HL-60/S4 treated with phorbol 12-myristate 13-acetate at 8.2 ng/mL for 4 days and 3 days (cell line): Measurements from ENCODE around the gene VMP1.
"Not testable (repeated sequence)": the region's sequence is repeated elsewhere in the genome, so short reads cannot be mapped to it uniquely, and the experiment has no call there.

ENCODE experiments used
- in situ Hi-C: fragments of 300-500 bp; cut with MboI; formaldehyde crosslinking; loops from 2 replicates; pipeline ENCODE4 v1.15.0; 2022; ENCODE audit warnings: low sequenced_read_pairs

VMP1 gene

DNA sequence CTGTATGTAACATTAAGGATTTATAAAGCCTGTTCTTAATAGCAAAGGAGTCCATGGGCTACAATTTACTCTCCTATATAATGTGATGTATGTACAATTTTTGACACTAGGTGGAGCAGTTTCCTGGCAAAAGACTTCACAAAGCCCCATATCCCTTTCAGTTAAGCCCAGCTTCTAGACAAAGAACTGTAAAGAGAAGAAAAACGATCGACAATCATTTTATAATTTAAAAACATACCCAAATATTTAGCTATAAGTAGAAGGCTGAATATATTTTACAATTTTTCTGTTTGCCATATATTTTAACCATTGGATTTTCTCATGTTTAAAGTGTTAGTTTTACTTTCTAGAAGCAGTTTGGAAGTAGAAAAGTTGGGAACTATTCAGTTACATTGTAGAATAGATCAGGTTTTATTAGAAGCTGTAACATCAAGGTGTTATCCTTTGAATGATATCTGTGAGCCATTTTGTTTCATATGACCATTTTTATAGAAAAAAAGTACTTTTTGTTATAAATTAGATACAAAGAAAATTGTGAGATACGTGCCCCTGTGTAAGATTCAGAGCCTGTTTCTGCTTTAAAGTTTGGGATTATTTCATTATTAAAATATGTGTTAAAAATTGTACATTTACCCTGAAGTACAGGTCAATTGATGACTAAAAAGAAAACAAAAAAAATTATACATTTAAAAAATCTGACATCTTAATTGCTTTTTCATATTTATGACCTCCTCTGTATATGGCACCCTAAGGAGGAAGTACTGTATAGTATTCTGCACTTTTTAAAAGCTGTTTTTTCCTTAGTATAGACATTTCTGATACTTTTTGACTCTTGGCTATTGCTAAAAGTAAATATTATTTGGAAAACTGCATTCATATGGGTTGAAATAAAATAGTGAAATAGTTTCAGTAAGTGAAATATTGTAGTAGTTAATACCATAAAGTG lies 46.3 kb downstream of the VMP1 start:
- in situ Hi-C loops: no loop called here

DNA sequence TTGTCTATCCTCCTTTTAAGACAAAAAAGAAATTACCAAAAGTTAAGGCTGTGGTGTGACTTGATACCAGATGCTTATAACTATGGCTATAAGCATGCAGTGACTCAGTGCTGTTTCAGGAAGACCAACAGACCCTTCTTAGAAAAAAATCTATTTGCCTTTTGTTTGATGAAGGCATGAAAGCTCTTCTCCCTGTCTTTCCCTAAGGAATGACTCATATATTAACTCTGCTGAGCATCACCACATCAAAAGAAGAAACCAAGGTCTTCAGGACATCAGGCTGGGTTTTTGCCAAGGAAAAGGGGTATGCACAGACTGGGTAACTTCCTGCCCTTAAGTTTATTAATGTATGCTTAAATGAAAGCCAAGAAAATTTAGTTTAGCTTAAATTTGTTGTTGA lies 47.1 kb downstream of the VMP1 start:
- in situ Hi-C loops: no loop called here

DNA sequence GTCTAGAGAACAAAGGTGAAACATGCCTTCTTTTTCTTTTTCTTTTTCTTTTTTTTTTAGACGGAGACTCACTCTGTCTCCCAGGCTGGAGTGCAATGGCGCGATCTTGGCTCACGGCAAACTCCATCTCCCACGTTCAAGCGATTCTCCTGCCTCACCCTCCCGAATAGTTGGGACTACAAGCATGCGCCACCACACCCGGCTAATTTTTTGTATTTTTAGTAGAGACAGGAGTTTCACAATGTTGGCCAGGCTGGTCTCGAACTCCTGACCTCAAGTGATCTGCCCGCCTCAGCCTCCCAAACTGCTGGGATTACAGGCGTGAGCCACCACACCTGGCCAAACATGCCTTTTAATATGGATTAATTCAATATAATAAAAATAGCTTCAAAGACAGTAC lies 47.6 kb downstream of the VMP1 start:
- in situ Hi-C loops: not testable (repeated sequence)

DNA sequence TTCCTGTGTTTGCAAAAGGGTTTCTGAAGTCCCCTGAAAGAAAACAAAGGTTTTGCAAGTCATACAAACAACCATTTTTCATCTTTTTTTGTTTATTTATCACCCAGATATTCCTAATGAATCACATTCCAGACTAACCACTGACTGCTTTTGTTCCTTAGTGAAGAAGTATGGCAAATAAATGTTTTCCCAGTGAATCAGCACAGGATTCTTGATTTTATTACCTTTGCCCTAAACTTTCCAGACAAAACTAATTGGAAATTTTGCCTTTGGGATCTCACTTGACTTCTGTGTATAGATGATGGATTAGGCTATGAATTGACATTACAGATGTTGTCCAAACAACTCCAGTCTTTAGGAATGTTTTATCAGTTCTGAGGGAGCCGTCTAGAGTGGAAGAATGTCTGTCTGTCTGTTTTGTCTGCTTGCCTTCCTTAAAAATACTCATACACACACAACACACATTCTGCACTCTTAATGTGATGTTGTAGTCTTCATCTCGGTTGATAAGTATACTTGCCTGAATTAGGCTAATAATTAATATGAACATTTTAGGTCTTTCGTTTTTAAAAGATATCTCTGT lies 48.9 kb downstream of the VMP1 start:
- in situ Hi-C loops: no loop called here

DNA sequence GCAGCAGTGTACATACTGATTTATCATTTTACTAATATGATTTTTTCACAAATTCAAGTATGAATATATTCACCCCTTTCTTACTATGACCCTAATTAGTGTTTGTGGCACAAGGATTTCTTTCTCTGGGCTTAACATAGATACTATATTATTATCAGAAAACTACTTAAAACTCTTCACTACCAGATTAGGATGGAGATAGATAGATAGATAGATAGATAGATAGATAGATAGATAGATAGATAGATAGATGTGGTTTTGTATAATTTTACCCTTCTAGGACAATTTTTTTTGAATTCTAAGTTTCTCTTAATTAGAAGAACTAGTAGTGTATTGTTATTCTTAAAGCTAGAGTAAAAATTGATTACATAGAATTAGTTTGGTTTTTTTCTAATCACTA lies 49.6 kb downstream of the VMP1 start:
- in situ Hi-C loops: no loop called here

DNA sequence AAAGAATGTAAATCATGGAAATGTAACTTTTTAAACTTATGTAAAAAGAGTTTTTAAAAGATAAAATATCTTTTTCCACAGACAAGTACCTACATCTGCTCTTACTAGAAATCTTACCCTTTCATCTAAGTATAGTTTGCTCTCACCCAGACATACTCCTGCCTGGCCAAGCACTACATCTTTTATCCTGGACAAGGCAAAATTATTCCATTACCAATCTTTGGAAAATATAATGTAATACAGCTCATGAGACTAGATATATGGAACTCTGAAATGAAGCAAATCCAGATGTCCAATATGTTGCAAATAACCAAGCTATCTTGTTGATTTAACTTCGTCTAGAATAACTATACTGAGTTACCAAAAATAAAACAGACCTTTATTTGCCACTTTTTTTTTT lies 50.0 kb downstream of the VMP1 start:
- in situ Hi-C loops: no loop called here

DNA sequence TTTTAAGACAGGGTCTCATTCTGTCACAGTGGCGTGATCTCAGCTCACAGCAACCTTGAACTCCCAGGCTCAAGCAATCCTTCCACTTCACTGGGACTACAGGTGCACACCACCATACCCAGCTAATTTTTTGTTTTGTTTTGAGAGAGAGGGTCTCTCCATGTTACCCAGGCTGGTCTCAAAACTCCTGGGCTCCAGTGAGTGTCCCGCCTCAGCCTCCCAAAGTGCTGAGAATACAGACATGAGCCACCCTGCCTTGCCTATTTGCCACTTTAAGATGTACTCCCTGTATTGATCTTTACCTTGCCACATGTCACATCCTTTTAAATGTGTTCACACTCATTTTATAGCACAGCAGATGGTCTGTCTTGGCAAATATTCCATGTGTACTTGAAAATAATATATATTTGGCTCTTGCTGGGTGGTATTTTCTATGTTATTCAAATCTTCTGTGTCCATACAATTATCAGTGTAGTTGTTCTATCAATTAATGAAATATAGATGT lies 50.5 kb downstream of the VMP1 start:
- in situ Hi-C loops: no loop called here

DNA sequence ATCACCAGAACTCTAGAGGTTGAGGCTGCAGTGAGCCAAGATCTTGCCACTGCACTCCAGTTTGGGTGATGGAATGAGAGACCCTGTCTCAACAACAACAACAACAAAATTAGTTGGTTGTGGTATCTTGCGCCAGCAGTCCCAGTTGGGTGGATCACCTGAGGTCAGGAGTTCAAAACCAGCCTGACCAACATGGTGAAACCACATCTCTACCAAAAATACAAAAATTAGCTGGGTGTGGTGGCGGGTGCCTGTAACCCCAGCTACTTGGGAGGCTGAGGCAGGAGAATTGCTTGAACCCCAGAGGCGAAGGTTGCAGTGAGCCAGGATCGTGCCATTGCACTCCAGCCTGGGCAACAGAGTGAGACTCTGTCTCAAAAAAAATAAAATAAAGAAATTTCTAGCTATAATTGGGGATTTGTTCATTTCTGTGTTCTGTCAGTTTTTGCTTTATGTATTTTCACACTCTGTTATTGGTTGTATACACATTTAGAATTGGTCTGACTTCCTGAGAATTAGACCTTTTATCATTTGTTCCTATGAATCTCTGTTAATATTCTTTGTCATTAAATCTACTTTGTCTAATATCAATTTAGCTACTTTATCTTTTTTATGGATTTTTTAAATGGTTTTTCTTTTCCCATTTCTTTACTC lies 51.7 kb downstream of the VMP1 start:
- in situ Hi-C loops: not testable (repeated sequence)

GRCh38 chr17:59760160-59760559 lies 52.7 kb downstream of the VMP1 start:
- in situ Hi-C loops: no loop called here

- in situ Hi-C loops: no loop called here
Measured at GRCh38 chr17:59761385-59762048, 54.1 kb downstream of the VMP1 start.

DNA sequence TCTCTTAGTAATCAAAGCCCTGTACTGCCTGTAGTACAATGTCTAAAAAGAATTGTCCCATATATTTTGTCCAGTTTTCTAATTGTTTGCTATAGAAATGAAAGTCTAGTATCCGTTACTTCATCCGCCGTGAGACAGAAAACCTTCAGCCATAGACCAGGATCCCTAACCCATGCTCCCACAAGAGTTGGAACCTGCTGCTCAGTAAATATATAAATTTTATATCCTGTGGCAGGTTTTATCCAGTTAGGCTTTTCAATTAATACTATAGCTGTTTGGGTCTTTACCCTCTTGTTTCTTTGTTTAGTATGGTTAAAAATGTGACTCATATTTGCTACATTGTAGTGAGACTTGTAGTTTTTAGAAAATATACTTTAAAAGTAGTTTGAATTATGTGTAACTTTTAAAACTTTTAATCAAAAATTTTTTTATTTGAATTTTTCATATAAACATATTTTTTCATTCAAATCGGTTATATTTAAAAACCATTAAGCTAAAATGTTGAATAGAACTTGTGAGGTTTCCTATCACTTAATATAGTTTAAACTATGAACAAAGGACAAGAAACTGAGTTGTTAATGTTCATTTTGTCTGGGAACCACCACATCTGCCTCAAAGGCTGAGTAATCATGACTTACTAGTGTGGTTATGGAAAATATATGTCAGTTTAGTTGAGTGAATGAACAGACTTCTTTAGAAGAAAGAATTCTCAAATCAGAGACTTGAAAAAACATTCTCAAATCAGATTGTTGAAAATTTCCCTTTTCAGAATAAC lies 54.8 kb downstream of the VMP1 start:
- in situ Hi-C loops: no loop called here

DNA sequence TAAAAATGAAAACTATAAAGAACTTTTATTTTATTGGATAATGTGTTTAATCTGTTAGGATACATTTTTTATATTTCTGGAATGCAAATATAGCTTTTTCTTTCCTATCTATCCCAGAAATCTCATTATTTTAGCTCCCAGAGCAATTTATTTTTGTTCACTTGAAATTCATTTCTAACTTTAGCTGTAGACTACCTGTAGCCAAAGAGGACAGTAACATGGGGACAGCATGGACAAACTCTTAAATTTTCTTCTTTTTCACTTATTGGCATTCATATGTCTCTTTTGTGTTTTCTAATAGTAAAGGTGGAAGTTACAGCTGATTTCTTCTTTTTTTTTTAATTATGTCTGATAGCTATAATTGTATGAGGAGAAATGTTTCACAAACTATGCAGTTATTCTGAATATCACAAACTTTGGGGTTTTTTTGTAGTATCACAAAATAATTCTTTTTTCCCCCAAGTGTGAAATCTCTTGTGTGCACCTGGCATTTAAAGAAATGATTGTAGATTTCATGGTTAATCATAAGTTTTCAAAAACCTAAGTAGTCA lies 55.4 kb downstream of the VMP1 start:
- in situ Hi-C loops: no loop called here

GRCh38 chr17:59763861-59764260 lies 56.4 kb downstream of the VMP1 start:
- in situ Hi-C loops: no loop called here

DNA sequence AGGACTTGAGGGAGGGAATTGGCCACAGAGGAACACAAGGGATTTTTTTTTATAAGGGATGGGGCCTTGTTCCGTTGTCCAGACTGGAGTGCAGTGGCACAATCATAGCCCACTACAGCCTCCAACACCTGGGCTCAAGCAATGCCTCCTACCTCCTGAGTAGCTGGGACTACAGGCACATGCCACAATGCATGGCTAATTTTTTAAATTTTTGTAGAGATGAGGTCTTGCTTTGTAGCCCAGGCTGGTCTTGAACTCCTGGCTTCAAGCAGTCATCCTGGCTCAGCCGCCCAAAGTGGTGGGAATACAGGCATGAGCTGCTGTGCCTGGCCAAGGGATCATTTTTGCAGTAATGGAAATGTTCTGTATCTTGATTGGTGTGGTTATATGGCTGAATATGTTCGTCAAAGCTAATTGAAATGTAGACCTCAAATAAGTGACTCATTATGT lies 56.9 kb downstream of the VMP1 start:
- in situ Hi-C loops: no loop called here

DNA sequence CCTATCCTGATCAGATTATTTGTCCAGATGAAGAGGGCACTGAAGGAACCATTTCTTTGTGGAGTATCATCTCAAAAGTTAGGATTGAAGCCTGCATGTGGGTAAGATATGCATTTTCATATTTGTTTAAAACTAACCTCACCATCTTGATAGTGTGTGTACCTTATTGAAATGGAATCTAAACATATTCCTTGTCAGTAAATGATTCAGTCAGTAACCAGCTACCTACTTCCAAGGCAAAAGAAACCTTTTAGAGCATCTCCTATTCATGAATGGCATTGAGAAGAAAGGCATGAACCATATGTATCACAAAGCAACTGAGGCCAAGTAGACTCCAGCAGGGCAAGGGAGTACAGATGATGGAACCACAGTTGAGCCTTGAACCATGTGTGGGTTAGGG lies 57.6 kb downstream of the VMP1 start:
- in situ Hi-C loops: no loop called here

GRCh38 chr17:59766491-59766890 lies 59.0 kb downstream of the VMP1 start:
- in situ Hi-C loops: no loop called here

GRCh38 chr17:59767176-59767575 lies 59.7 kb downstream of the VMP1 start:
- in situ Hi-C loops: no loop called here

- in situ Hi-C loops: no loop called here
Measured at GRCh38 chr17:59769887-59770286, 62.4 kb downstream of the VMP1 start.

DNA sequence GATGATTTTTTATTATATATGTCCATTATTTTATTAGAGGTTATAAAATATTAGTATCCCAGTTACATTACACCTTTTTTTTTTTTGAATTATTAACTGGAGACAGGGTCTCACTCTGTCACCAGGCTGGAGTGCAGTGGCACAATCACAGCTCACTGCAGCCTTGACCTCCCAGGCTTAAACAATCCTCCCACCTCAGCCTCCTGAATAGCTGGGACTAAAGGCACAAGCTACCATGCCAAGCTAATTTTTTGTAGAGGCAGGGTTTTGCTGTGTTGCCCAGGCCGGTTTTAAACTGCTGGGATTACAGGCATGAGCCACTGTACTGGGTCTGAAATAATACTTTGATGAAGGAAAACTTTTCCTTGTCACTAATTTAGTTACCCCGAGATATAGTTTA lies 63.6 kb downstream of the VMP1 start:
- in situ Hi-C loops: no loop called here

DNA sequence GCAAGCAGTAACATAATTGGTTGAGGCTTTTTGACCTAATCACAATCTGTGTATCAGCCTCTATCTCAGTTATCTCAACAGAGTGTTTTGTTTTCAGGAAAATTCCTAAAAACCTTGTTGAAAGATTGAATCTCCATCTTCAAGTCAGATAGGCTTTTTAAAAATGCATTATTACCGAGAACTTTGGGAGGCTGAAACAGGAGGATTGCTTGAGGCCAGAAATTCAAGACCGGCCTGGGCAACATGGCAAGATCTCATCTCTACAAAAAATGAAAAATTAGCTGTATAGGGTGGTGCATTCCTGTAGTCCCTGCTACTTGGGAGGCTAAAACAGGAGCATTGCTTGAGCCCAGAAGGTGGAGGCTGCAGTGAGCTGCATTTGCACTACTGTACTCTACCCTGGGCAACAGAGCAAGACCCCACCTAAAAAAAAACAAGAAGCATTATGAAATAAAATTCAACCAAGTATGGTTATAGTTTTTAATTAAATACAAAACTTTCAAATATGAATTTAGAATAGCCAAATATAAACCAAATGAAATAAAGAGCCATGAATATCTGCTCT lies 68.4 kb downstream of the VMP1 start:
- in situ Hi-C loops: no loop called here
